ENCODE results near the gene PIK3R1.

DNA sequence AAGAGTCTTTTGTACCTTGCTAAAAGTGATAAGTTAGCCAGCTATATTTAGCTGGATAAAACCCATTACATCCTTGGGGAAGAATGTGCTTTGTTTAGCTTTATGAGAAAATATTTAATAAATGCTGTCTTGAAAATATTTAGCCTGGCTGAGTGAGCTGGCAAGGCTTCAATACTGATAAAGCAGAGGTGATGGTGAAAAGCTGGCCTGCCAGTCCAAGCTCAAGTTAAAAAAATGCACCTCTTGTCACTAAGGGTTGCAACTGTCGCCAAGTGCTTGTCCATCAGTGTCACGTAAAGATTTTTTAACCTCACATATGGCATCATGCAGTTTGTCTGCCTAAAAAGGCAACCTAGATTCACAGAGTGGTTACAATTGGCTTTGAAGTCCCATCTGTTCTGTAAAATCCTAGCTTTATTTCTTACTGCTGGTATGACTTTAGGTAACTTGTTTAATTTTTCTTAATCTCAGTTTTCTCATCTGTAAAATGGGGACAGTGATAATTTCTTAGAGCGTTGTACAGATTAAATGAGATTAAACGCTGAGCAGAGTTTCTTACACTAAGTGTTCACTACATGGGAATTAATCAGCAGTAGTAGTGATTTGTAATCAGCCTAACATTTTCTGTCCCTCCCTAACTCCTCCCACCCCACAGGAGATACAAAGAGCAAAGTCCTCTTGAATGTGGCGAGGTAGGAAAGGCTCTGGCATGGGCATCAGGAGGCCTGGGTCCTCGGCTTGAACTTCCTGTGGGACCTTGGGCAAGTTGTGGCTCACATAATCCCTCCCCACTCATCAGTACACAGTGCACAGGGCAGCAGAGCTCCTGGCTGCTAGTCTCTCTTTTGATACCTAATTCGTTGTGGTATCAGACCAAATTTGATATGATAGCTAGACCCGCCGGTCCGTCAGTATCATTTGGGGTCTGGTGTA, 48.7 kb downstream of the PIK3R1 start:
- TF ChIP-seq CTCF (IDR thresholded peaks at IDR 0.05; ENCODE audit: low read depth, low read length, missing input control) (no peak), TAF1 (conservative IDR thresholded peaks at IDR 0.05) (no peak), SP1 (IDR thresholded peaks at IDR 0.05) (peak; percentile 90), RAD21 (IDR thresholded peaks at IDR 0.05) (peak; percentile 27 to 48), REST (IDR thresholded peaks at IDR 0.05) (peak; percentile 63)
- TF ChIP-seq, protein P1, sequence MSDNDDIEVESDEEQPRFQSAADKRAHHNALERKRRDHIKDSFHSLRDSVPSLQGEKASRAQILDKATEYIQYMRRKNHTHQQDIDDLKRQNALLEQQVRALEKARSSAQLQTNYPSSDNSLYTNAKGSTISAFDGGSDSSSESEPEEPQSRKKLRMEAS (IDR thresholded peaks at IDR 0.05), result peak; percentile 54
